Lung (tissue), 12 donors: ENCODE data around the gene CBFA2T2. TPM values are rescaled to one million over a fixed set of nuclear protein-coding genes. Genes with fewer than 3 reads are reported as not detected.

Experiments
- ATAC-seq: fragments of 200-7000 bp; cut with Tn5 transposase; one replicate; pipeline ENCODE4 v1.9.1; 2020; ENCODE audit warnings: moderate number of reproducible peaks; ENCODE audit not compliant: insufficient read depth, low FRiP score
- DNase-seq, 3 donors: peaks; one replicate each; pipeline ENCODE4 v3.0.0-alpha.2; 2013 to 2017
- H3K27ac ChIP-seq, 2 donors: one replicate each; pipeline ENCODE4 v1.5.1; 2013; ENCODE audit warnings: mild to moderate bottlenecking in 2 of 2, moderate library complexity in 2 of 2, control low read depth in 1 of 2, inconsistent platforms in 1 of 2, low read depth in 1 of 2, low read length in 1 of 2
- H3K27me3 ChIP-seq, 3 donors: one replicate each; pipeline ENCODE4 v1.5.1; 2013; ENCODE audit warnings: low read length in 2 of 3; ENCODE audit not compliant: control insufficient read depth in 3 of 3, insufficient read depth in 3 of 3
- H3K36me3 ChIP-seq, 4 donors: one replicate each; pipeline ENCODE4 v1.5.1; 2013; ENCODE audit warnings: low read length in 4 of 4, mild to moderate bottlenecking in 1 of 4, moderate library complexity in 1 of 4; ENCODE audit not compliant: control insufficient read depth in 4 of 4, insufficient read depth in 4 of 4
- H3K4me1 ChIP-seq, 5 donors: one replicate each; pipeline ENCODE4 v1.5.1; 2013; ENCODE audit warnings: low read length in 5 of 5, mild to moderate bottlenecking in 2 of 5, moderate library complexity in 1 of 5; ENCODE audit not compliant: control insufficient read depth in 5 of 5, insufficient read depth in 5 of 5
- H3K4me3 ChIP-seq: one replicate; pipeline ENCODE4 v1.5.1; 2013; ENCODE audit warnings: mild to moderate bottlenecking, control low read depth, moderate library complexity
- H3K9ac ChIP-seq, 2 donors: one replicate each; pipeline ENCODE4 v1.5.1; 2013; ENCODE audit warnings: low read length in 2 of 2, control low read depth in 1 of 2; ENCODE audit not compliant: insufficient read depth in 1 of 2
- H3K9me3 ChIP-seq, 4 donors: one replicate each; pipeline ENCODE4 v1.5.1; 2013; ENCODE audit warnings: low read length in 3 of 4, mild to moderate bottlenecking in 1 of 4, moderate library complexity in 1 of 4; ENCODE audit not compliant: control insufficient read depth in 4 of 4, insufficient read depth in 3 of 4
- WGBS, 2 donors: extraction: QIAGEN DNeasy Blood & Tissue Kit; methylation state at CpG; one replicate each; pipeline ENCODE4 v1.1.7; 2013; 5-methylcytosine and 5-hydroxymethylcytosine counted together
- polyA plus RNA-seq, 2 donors: library from polyadenylated mRNA; stranded (reverse); fragments of 200-250 nt; gene quantifications; one replicate each; pipeline ENCODE4 v1.2.1, GENCODE V29; 2013
- total RNA-seq, 2 donors: library from RNA; depleted of rRNA in 1 of 2; stranded (reverse); fragments of >200 nt in 1 of 2; gene quantifications; one replicate each; pipeline ENCODE4 v1.2.1, GENCODE V29; 2014 to 2021
- TF ChIP-seq, protein P1 (sequence below): IDR thresholded peaks from 2 replicates; pipeline ENCODE4 v1.5.1; 2012; ENCODE audit warnings: mild to moderate bottlenecking; ENCODE audit errors: control extremely low read depth, extremely low read depth
- donor health status: control.
- donor health status: control.
- donor health status: Bipolar disorder and iron deficiency.
- donor health status: healthy.
- donor health status: DM: yes; HTN: yes; CAD: no.

Gene CBFA2T2
- total and polyA plus RNA-seq, 4 donors, result 5.1 to 19.1 (median 8.2) TPM

DNA sequence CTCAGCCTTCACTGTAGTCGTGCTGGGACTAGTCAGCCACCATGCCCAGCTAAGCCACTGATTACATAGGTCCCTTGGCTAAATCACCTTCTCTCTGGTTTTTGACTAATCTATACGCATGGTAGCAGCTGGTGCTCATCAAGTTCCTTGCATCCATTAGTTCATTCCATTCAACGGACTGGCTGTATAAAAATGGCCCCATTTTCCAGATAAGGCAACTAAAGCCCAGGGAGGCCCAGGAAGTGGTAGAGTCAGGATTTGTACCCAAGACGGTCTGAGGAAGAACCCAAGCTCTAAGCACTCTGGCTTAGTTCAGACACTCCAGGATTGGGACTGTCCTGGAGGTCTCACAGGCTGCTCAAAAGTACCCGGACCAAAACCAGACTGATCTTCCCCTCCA lies 191.4 kb downstream of the CBFA2T2 start:
- Histone ChIP-seq H3K4me1 (peaks cover 0 to 17% (median 14%) of the 10 kb centered on the region in 5 donors), H3K36me3 (peaks cover 0 to 2% (median 0%) of the 10 kb centered on the region in 4 donors), H3K9ac (no peak overlapping the region), H3K9me3 (no peaks in the 10 kb centered on the region), H3K4me3 (no peak overlapping the region), H3K27ac (no peak overlapping the region), H3K27me3 (no peaks in the 10 kb centered on the region)
- ATAC-seq (no peak), DNase-seq (no peak)
- WGBS, 2 donors, result 87 to 88% methylated on average over 5 of the region's 5 CpGs
- TF ChIP-seq, protein P1, sequence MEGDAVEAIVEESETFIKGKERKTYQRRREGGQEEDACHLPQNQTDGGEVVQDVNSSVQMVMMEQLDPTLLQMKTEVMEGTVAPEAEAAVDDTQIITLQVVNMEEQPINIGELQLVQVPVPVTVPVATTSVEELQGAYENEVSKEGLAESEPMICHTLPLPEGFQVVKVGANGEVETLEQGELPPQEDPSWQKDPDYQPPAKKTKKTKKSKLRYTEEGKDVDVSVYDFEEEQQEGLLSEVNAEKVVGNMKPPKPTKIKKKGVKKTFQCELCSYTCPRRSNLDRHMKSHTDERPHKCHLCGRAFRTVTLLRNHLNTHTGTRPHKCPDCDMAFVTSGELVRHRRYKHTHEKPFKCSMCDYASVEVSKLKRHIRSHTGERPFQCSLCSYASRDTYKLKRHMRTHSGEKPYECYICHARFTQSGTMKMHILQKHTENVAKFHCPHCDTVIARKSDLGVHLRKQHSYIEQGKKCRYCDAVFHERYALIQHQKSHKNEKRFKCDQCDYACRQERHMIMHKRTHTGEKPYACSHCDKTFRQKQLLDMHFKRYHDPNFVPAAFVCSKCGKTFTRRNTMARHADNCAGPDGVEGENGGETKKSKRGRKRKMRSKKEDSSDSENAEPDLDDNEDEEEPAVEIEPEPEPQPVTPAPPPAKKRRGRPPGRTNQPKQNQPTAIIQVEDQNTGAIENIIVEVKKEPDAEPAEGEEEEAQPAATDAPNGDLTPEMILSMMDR, result no peak

DNA sequence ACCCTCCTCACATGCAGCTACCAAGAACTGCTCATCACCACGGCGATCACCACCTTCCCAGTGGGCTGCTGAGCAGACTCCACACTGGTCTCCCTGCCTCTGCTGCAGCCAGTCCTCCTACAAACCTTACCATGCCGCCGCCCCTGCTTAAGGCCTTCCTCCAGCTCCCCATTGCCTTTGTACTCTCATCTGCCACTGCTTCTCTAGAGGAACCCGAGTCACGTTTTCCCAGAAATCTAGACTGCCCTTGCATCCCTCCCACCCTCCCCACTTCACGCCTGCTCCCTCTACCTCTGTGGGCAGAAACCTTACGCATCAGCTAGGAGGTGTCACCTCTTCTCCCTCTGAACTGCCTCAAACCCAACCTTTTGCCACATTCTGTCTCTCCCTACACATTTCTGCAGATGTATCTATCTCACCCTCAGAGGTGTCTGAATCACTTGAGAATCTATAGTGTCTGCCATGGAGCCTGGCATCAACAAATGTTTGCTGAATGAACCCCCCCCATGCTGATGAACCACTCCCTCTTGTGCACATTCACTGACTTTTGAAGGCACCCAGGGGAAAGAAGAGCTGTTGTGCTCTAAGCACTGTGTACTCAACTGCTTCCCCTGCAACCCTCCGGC lies 191.9 kb downstream of the CBFA2T2 start:
- H3K9ac ChIP-seq, result no peak overlapping the region
- TF ChIP-seq, protein P1, result no peak
- H3K9me3 ChIP-seq, result no peaks in the 10 kb centered on the region
- WGBS, 2 donors, result 80 to 88% methylated on average over 9 of the region's 9 CpGs
- ATAC-seq, result no peak
- no peak overlapping the region for H3K27ac ChIP-seq
- H3K36me3 ChIP-seq, result peaks cover 0 to 2% (median 0%) of the 10 kb centered on the region in 4 donors
- no peak for DNase-seq
- peaks cover 0 to 18% (median 12%) of the 10 kb centered on the region in 5 donors for H3K4me1 ChIP-seq
- H3K4me3 ChIP-seq, result no peak overlapping the region
- no peaks in the 10 kb centered on the region for H3K27me3 ChIP-seq

DNA sequence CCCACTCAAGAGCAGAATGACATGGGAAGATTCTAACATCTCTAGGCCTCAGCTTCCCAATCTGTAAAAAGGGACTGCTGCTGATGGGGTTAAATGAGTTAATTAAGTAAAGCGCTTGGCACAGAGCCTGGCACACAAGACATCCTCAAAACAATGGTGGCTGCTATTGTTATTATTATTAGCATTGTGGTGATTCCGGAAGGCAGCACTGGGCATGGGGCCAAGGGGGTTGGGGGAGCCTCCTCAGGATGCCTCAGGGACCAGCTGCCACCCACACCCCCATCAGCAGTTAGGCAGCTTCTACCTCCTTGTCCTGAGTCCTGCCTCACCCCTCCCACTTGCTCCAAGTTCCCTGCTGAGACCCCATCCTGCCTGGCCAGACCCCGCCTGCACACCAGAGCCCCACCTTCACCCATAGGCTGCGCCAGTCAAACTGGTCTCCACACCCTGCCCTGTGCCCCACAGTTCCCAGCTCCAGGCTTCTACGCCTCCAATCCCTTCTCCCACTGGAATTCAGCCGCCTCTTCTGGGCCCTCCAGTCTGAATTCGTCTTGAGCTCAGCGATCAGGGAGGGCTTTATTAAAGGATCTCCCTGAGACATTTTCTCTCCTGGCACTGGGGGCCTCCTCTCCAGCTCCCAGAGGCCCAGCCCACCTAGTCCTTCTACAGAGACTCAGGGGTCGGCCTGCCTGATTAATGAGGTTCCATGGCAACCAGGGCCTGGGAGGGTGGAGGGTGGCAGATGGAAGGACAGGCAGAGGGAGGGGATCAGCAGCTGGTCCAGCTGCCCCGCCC lies 194.8 kb downstream of the CBFA2T2 start:
- no peak for DNase-seq
- Histone ChIP-seq H3K4me3 (no peak overlapping the region), H3K4me1 (peaks cover 0 to 28% (median 18%) of the 10 kb centered on the region in 5 donors), H3K9ac (peak overlapping the region in 1 of 2 donors; percentile 9), H3K27ac (no peak overlapping the region), H3K9me3 (no peaks in the 10 kb centered on the region), H3K27me3 (no peaks in the 10 kb centered on the region), H3K36me3 (no peaks in the 10 kb centered on the region)
- no peak for ATAC-seq
- WGBS, 2 donors, result 40 to 54% methylated on average over 10 of the region's 10 CpGs
- TF ChIP-seq, protein P1, result no peak
